ENCODE results near the gene TKTL2. TPM values are rescaled to one million over a fixed set of nuclear protein-coding genes. Genes with fewer than 3 reads are reported as not detected.

Gene TKTL2
- not detected in 2 replicates for total RNA-seq

GRCh38 chr4:163473576-163473975 lies at the start of gene TKTL2:
Gene TKTL2 (minus strand): TSS chr4:163473754. CDS start chr4:163473734, 20 bp downstream.

DNA sequence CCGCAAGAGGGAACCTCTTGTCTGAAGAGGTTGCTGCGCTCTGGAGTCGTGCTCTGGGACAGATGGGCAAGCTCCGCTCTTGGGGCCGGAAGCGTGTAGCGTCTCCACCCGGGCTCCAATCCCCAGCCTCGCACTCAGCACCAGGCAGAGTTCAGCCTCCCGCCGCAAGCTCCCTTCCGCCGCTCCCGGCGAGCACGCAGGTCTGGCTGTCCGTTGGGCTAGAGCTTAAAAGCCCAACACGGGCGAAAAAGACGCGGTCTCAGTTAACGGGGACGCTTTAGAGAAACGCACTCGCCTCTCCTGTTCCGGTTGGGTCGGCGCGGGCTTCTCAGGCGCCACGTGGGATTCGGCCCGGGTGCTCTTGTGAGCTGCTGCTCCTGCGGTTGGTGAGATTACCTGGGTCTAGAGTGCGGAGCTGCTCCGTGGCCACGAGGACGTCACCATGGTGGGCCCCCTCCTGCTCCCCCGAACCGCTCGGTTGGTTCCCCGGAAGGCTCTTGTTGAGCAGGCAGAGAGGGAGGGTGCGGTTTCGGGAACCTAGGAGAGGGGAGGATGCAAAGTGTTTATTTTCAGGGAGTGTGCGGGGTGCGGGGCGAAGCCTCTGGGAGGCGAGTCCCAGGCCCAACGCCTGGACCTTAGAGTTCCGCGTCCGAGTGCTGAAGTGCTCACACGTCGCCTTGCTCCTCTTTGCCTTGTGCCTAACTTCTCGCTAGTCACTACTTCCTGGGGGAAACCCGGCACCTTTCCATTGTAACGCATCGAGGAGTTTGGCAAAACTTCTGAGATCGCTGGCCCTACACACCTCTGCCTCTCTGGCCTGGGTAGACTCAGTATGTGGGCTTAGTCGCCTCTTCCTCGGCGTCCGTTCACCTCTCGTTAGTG lies 21.0 kb upstream of the TKTL2 start, which contains the start of gene TMA16:
Gene TMA16, plus strand, starts transcription at position 331 of the 882 bp plus-strand sequence. Its CDS starts 112 bp downstream, at position 443.

Other genes with a start within 250 kb of the TKTL2 start
- under 0.01 and 0.09 TPM in 2 replicates for gene NPY1R, start 141.2 kb downstream of the TKTL2 start, total RNA-seq
- gene NPY5R, start 129.9 kb downstream of the TKTL2 start, total RNA-seq, result not detected in 2 replicates
- 15.9 and 28.4 TPM in 2 replicates for gene TMA16, start 20.9 kb upstream of the TKTL2 start, total RNA-seq

Measured in dermis lymphatic vessel endothelial cell (primary cell).